22Rv1 (cell line): Measurements from ENCODE around the gene RING1.

Experiments used
- H3K27ac ChIP-seq: fragments of 450-650 bp; 2 replicates; pipeline ENCODE4 v1.5.1; 2017
- ZFX ChIP-seq: fragments of 450-650 bp; IDR thresholded peaks from 2 replicates; pipeline ENCODE4 v1.6.1; 2017; ENCODE audit warnings: antibody characterized with exemption, borderline replicate concordance
- TF ChIP-seq, protein P1 (sequence below): fragments of 450-650 bp; IDR thresholded peaks from 2 replicates; pipeline ENCODE4 v1.5.1; 2017; ENCODE audit warnings: mild to moderate bottlenecking

The RING1 gene

DNA sequence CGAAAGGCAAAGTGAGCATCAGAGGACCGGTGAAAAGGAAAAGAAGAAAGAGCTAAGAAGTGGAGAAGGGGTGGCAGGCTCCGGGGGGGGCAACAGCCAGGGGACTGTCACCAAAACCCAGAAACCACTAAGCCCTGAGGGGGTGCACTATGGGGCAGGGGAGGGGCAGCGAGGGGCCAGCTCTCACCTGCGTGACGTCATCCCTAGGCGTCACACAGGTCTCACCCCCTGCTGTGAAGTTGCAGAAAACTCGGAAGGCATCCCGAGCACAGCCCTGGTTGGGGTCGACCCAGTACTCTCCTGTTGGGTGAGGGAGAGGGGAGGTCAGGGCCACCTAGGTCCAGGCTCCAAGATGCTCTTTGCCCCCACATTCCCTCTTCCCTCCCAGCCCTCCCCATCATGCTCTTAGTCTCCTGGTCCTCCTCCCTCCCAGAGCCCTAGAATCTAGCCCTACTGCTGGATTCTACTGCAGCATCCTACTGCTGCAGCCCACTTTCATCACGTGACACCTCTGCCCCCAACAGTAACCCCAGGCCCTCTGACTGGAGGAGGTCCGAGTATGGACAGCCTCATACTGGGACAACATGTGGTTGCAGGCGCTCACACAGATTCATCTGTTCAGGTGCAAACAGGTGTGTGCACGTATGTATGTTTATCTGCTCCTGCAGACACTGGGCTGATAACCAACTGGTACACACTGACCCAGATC is 43.5 kb upstream of the RING1 start:
- no peak overlapping the region for H3K27ac ChIP-seq
- no peak for TF ChIP-seq ZFX
- TF ChIP-seq, protein P1, sequence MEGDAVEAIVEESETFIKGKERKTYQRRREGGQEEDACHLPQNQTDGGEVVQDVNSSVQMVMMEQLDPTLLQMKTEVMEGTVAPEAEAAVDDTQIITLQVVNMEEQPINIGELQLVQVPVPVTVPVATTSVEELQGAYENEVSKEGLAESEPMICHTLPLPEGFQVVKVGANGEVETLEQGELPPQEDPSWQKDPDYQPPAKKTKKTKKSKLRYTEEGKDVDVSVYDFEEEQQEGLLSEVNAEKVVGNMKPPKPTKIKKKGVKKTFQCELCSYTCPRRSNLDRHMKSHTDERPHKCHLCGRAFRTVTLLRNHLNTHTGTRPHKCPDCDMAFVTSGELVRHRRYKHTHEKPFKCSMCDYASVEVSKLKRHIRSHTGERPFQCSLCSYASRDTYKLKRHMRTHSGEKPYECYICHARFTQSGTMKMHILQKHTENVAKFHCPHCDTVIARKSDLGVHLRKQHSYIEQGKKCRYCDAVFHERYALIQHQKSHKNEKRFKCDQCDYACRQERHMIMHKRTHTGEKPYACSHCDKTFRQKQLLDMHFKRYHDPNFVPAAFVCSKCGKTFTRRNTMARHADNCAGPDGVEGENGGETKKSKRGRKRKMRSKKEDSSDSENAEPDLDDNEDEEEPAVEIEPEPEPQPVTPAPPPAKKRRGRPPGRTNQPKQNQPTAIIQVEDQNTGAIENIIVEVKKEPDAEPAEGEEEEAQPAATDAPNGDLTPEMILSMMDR, result no peak

DNA sequence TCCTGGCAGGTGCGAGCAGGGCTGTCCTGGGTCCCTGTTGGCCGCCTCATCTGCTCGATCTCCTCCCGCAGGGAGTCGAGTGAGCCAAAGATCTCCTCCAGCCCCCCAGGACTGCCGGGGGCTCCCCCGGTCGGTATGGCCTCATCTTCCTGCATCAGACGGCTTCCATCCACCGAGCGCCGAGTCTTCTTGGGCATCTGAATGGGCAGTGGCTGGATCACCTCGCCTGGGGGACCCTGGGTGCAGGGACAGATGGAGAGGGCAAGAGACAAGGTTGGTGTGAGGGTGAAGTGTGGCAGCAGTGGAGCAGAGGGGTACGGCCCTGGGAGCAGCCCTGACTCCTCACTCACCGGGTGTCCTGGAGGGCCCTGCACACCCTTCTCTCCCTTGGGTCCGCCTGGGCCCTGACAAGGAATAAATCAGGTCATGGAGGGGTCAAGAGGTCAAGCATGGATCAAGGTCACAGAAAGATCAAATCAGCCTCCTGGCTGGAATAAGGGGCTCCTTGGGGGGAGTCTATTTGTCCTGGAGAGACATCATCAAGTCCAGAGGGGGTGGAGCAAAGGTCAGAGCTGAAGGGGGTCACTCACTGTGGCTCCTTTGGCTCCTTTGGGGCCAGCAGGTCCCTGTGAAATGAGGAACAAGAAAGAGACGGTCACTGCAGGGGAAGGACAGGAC is 42.6 kb upstream of the RING1 start:
- TF ChIP-seq, protein P1, result no peak
- TF ChIP-seq ZFX, result no peak
- H3K27ac ChIP-seq, result no peak overlapping the region

DNA sequence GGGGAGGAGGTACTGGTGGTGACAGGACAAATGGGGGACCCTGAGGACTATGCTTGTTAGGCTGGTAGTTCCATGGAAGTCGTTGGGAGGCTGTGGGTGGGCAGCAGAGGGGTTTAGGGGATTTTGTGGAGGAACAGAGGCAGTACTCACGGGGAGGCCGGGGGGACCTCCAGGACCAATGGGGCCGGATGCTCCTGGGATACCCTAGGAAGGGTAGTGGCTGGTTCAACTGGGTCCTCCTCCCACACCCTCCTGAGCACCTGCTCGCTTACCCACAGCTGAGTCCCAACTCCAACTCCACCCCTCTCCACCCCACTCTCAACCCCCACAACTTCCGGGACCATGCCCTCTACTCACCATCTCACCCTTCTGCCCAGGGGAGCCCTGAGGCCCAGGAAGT is 41.9 kb upstream of the RING1 start:
- no peak overlapping the region for H3K27ac ChIP-seq
- no peak for TF ChIP-seq ZFX
- TF ChIP-seq, protein P1, result no peak

DNA sequence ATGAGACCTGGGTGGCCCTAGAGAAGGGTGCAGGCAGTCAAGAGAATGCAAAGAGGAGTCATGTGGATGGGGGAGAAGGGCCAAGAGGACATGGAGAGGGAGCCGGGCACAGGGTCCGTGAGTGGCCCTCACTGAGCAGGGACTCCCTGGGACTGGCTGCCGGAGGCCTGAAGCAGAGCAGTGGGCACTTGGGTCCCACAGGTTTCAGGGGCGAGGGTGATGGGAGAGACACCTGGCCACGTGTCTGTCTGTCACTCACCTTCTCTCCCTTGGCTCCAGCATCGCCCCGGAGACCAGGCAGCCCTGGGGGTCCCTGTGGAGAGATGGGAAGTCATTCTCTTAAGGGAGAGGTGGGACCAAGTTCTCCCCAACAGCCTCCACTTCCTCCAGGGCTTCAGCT is 41.5 kb upstream of the RING1 start:
- no peak for TF ChIP-seq ZFX
- TF ChIP-seq, protein P1, result no peak
- H3K27ac ChIP-seq, result no peak overlapping the region

DNA sequence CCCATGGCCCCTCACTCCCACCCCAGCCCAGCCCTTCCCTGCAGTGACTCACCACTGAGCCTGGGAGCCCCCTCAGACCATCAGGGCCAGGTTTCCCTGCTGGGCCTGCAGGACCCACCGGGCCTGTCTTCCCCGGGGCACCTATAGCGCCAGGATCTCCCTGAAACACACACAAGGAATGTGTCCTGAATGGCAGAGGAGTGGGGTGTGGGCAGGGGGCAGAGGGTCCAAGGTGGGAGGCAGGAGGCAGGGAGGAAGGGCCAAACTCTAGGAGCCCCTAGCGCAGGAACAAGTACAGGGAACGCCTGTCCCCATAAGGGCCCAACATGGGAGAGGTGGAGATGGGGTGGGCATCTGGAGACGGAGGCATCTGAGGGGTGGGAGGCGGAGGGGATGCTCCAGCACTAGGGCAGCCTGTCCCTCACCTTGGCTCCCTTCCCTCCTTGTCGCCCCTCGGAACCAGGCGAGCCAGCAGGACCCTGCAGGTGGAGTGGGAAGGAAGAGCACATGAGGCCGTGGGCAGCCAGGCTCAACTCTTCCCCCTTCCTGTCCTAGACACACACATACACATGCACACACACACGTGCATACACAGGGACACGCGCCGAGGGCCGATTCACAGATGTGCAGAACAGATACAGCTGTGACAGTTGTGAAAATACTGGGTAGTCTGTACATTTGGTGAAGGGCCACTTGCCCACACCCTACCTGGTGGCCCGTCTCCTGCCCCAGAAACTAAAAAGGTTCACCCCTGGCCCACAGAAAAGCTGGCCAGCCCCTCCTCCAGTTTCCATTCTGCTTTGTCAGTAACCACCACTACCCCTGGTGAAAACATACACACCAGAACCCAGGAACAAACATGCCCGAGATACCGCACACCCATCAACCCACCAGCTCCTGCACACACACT is 40.7 kb upstream of the RING1 start:
- TF ChIP-seq, protein P1, result no peak
- TF ChIP-seq ZFX, result no peak
- H3K27ac ChIP-seq, result no peak overlapping the region

DNA sequence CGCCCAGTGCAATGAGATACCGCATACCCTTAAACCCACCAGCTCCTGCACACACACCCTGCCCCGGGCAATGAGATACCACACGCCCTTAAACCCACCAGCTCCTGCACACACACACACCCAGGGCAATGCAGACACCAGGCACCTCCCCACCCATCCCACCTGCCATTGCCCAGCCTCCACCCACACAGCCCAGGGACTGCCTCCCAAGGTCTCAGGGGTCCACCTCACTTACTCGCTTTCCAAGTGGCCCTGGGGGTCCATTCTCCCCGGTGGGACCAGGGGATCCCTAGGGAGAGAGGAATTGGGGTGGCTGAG is 40.1 kb upstream of the RING1 start:
- H3K27ac ChIP-seq, result no peak overlapping the region
- TF ChIP-seq, protein P1, result no peak
- TF ChIP-seq ZFX, result no peak
